ENCODE results near the gene CHPF2.

The CHPF2 gene

DNA sequence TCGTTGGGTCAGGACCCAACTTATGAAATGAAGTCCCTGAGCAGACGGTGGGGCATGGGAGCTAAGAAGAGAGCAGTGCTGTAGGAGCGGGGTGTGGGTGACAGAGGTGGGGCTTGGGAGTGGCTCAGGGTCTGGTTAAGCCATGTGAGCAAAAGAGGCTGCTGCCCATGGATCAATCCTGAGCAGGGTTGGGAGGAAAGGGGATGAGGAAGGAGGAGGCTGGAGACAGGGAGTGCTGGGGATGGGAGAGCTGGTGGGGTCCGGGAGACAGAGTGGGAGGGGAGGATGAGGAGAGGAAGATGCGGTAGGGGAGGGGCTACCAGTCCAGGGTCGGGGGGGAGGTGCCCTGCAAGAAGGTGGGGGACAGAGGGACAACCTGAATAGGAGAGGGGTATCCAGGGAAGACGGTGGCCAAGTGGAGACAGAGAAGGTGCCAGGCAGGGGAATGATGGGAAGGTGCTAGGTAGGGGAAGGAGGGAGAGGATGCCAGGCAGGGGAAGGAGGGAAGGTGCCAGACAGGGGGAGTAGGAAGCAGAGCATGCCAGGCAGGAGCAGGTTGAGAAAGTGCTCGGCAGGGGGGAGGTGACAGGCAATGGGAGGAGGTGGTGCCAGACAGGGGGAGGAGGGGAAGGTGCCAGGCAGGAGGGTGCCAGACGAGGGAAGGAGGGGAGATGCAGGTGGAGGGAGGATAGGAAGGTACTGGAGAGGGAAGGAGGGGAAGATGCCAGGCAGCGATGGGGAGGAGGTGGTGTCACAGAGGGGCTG is 43.7 kb downstream of the CHPF2 start (continued):
- no peak for TF ChIP-seq ZBTB49 (tag by site-specific recombination; IDR thresholded peaks at IDR 0.05; ENCODE audit: low read depth)
- TF ChIP-seq TSHZ1 (tag by site-specific recombination; IDR thresholded peaks at IDR 0.05; ENCODE audit: borderline replicate concordance) = no peak
- TF ChIP-seq ZSCAN23 (tag by site-specific recombination; IDR thresholded peaks at IDR 0.05) = no peak
- TF ChIP-seq SETDB1 (IDR thresholded peaks at IDR 0.05; ENCODE audit: insufficient read length, low read length) = no peak
- TF ChIP-seq ZNF404 (tag by site-specific recombination; IDR thresholded peaks at IDR 0.05) = no peak
- TF ChIP-seq BCL11B (tag by site-specific recombination; IDR thresholded peaks at IDR 0.05; ENCODE audit: low read depth) = no peak
- TF ChIP-seq BCL11A (tag by site-specific recombination; IDR thresholded peaks at IDR 0.05; ENCODE audit: low read depth) = no peak
- TF ChIP-seq ZXDB (tag by site-specific recombination; IDR thresholded peaks at IDR 0.05) = no peak
- 0 out of 2 replicates have a peak, but pooled peaks have one; percentile 25 for TF ChIP-seq WT1 (tag by site-specific recombination; IDR thresholded peaks at IDR 0.05)
- no peak for TF ChIP-seq ZNF174 (tag by site-specific recombination; IDR thresholded peaks at IDR 0.05)
- TF ChIP-seq ZNF677 (tag by site-specific recombination; IDR thresholded peaks at IDR 0.05) = no peak
- TF ChIP-seq ZNF600 (tag by site-specific recombination; IDR thresholded peaks at IDR 0.05) = peak; percentile 45; the same call in 1 of the 2 replicates
- TF ChIP-seq, protein P1, sequence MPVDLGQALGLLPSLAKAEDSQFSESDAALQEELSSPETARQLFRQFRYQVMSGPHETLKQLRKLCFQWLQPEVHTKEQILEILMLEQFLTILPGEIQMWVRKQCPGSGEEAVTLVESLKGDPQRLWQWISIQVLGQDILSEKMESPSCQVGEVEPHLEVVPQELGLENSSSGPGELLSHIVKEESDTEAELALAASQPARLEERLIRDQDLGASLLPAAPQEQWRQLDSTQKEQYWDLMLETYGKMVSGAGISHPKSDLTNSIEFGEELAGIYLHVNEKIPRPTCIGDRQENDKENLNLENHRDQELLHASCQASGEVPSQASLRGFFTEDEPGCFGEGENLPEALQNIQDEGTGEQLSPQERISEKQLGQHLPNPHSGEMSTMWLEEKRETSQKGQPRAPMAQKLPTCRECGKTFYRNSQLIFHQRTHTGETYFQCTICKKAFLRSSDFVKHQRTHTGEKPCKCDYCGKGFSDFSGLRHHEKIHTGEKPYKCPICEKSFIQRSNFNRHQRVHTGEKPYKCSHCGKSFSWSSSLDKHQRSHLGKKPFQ (tag by site-specific recombination; IDR thresholded peaks at IDR 0.05) = no peak
- no peak for TF ChIP-seq SCRT2 (tag by site-specific recombination; IDR thresholded peaks at IDR 0.05)
- peak; percentile 42; the same call in 1 of the 2 replicates for TF ChIP-seq KLF1 (tag by site-specific recombination; IDR thresholded peaks at IDR 0.05)
- no peak for TF ChIP-seq RBAK (tag by site-specific recombination; IDR thresholded peaks at IDR 0.05)
- no peak for TF ChIP-seq ZNF580 (tag by site-specific recombination; IDR thresholded peaks at IDR 0.05)
- TF ChIP-seq REPIN1 (tag by site-specific recombination; IDR thresholded peaks at IDR 0.05; ENCODE audit: low read depth) = no peak
- no peak for TF ChIP-seq ZNF837 (tag by site-specific recombination; IDR thresholded peaks at IDR 0.05)
- TF ChIP-seq ZNF830 (tag by site-specific recombination; IDR thresholded peaks at IDR 0.05; ENCODE audit: low read depth) = no peak
- TF ChIP-seq GFI1B (tag by site-specific recombination; IDR thresholded peaks at IDR 0.05) = no peak
- TF ChIP-seq ZBTB20 (tag by site-specific recombination; IDR thresholded peaks at IDR 0.05) = no peak
- peak; percentile 90 for TF ChIP-seq GLIS1 (tag by site-specific recombination; IDR thresholded peaks at IDR 0.05)
- TF ChIP-seq ZNF571 (tag by site-specific recombination; IDR thresholded peaks at IDR 0.05) = no peak
- TF ChIP-seq ZNF521 (tag by site-specific recombination; IDR thresholded peaks at IDR 0.05) = no peak
- no peak for TF ChIP-seq ZNF350 (tag by site-specific recombination; IDR thresholded peaks at IDR 0.05)
- TF ChIP-seq ZNF335 (tag by site-specific recombination; conservative IDR thresholded peaks at IDR 0.05) = 0 out of 2 replicates have a peak, but pooled peaks have one; percentile 7
- no peak for TF ChIP-seq KLF8 (tag by site-specific recombination; IDR thresholded peaks at IDR 0.05)
- TF ChIP-seq ZNF169 (tag by site-specific recombination; IDR thresholded peaks at IDR 0.05) = no peak
- TF ChIP-seq ZBTB21 (tag by site-specific recombination; IDR thresholded peaks at IDR 0.05) = no peak
- no peak for TF ChIP-seq ZNF433 (tag by site-specific recombination; IDR thresholded peaks at IDR 0.05; ENCODE audit: low read depth)
- no peak for TF ChIP-seq ZNF843 (tag by site-specific recombination; IDR thresholded peaks at IDR 0.05)
- TF ChIP-seq, protein P2, sequence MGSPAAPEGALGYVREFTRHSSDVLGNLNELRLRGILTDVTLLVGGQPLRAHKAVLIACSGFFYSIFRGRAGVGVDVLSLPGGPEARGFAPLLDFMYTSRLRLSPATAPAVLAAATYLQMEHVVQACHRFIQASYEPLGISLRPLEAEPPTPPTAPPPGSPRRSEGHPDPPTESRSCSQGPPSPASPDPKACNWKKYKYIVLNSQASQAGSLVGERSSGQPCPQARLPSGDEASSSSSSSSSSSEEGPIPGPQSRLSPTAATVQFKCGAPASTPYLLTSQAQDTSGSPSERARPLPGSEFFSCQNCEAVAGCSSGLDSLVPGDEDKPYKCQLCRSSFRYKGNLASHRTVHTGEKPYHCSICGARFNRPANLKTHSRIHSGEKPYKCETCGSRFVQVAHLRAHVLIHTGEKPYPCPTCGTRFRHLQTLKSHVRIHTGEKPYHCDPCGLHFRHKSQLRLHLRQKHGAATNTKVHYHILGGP (tag by site-specific recombination; IDR thresholded peaks at IDR 0.05) = no peak
